ENCODE measurements around the gene MAML1. TPM values are rescaled to one million over a fixed set of nuclear protein-coding genes. Genes with fewer than 3 reads are reported as not detected.
A peak's percentile ranks its signal among the peaks of the same experiment; 100 is the strongest.

MAML1 gene
- total RNA-seq, 2 donors from 2014 or later, result 29.7 TPM

DNA sequence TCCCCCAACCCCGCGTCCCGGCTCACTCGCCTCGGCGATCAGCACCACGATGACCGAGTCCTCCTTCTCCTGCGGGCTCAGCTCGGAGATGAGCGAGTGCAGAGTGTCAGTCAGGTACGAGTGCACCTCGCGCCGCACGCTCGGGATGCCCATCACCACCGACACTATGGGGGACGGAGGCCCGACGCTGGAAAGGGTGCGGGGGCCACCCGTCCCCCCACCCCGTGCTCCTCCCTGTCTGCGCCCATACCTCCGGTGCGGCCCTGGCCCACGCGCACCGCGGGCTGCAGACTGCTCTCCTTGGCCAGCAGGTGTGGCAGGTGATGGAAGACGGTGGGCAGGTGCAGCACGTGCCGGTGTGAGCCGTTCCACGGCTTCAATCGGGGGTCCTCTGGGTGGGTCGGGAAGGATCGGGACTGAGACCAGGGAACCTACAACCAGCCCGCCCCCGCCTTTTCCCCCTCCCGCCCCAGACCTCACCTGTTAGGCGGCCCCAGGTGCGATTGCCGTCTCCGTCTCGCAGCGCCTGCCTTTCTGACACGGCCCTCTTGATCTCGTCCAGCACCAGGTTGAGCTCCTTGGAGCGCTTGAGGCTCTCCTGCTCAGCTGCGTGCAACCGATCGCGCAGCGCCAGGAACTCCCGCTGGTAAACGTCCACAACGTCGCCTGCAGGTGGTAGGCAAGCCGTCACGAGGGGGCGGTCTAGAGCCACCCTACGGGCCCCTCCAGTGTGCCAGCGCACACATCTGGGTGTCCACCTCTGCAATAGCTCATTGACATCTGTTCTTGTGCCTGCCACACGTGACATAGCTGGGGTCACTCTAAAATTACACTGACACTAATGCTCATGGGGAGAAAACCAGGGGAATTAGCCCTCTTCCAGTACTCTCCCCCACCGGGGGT lies 68.9 kb downstream of the MAML1 start:
- Histone ChIP-seq H3K27me3 (no peaks in the 10 kb centered on the region), H3K9ac (ENCODE audit: low read depth in 2 of 2, low read length in 2 of 2) (no peak overlapping the region), H3K4me1 (peaks cover 35% of the 10 kb centered on the region), H3K36me3 (peaks cover 25% of the 10 kb centered on the region), H3K9me3 (no peaks in the 10 kb centered on the region), H3K4me3 (no peak overlapping the region), H3K27ac (no peak overlapping the region)
- intact Hi-C loops (cut with DNase I), result loop anchor here (10.0 kb wide), 1 partner anchor 103 kb away; the partner anchor contains the start of gene TBC1D9B
- peak; percentile 84 for DNase-seq
- TF ChIP-seq, protein P1, sequence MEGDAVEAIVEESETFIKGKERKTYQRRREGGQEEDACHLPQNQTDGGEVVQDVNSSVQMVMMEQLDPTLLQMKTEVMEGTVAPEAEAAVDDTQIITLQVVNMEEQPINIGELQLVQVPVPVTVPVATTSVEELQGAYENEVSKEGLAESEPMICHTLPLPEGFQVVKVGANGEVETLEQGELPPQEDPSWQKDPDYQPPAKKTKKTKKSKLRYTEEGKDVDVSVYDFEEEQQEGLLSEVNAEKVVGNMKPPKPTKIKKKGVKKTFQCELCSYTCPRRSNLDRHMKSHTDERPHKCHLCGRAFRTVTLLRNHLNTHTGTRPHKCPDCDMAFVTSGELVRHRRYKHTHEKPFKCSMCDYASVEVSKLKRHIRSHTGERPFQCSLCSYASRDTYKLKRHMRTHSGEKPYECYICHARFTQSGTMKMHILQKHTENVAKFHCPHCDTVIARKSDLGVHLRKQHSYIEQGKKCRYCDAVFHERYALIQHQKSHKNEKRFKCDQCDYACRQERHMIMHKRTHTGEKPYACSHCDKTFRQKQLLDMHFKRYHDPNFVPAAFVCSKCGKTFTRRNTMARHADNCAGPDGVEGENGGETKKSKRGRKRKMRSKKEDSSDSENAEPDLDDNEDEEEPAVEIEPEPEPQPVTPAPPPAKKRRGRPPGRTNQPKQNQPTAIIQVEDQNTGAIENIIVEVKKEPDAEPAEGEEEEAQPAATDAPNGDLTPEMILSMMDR (IDR thresholded peaks at IDR 0.05), result peak; percentile 65

DNA sequence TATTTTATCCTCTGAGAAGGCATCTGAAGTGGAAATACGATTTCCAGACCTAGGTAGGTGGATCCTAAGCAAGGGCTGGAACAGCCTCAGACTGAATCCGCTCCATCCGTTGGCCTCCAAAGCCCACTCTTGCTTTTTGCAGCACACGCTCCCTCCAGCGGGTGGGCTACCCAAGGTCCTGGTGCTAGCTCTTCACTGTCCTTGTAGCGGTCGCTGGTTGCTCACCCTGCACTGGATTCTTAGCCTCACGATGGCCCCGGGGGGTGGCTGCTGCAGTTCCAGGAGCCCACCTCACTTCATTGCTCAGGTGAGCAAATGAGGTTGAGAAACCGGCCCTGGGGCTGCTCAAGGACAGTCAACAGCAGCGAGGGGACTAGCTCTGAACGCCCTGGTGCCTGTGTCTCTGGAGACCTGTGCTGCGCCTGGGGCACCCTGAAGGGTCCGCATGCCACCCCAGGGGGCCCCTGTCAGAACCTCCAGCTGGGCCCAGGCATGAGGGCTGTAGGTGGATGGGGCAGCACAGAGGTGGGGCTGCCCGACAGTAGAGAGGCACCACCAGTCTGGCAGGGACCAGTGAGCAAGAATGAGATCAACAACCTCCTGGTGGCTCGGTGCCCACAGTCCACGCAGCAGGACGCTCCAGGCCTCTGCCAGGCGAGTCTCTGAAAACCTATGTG lies 69.7 kb downstream of the MAML1 start:
- Histone ChIP-seq H3K27ac (no peak overlapping the region), H3K27me3 (no peaks in the 10 kb centered on the region), H3K9ac (ENCODE audit: low read depth in 2 of 2, low read length in 2 of 2) (peak overlapping the region in 1 of 2 donors; percentile 21), H3K4me1 (peaks cover 35% of the 10 kb centered on the region), H3K9me3 (no peaks in the 10 kb centered on the region), H3K36me3 (peaks cover 25% of the 10 kb centered on the region), H3K4me3 (no peak overlapping the region)
- intact Hi-C loops (cut with DNase I), result loop anchor here (10.0 kb wide), 1 partner anchor 102 kb away; the partner anchor contains the start of gene TBC1D9B
- DNase-seq, result no peak
- TF ChIP-seq, protein P1 (IDR thresholded peaks at IDR 0.05), result no peak

DNA sequence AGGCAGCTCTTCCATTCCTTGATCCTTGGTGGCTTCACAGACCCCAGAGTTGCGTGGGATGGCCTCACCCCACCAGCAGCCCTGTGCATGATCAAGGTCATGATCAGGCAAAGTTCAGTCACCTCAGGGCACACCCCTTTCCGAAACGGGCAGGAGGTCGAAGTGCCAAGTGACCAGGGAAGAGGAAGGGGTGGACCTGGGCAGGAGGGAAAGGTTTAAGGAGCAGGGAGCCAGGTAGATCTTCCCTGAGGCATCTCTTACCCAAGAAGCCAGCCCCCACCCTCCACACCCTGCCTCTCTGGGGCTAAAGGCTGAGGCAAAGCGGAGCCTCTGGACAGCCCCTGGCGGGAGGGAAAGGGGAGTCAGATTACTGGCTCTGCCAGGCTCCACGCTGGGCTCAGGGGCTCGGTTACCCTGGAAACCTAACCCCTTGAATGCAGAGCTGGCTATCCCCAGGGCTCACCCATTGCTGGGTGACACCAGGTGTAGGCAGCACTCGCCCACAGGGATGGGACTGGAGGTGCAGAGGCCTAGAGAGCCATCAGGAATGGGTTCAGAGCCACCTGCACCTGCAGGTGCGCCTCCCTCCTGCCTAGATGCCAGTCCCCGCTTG lies 70.4 kb downstream of the MAML1 start:
- intact Hi-C loops (cut with DNase I), result loop anchor here (10.0 kb wide), 1 partner anchor 102 kb away; the partner anchor contains the start of gene TBC1D9B
- Histone ChIP-seq H3K9me3 (no peaks in the 10 kb centered on the region), H3K36me3 (peaks cover 21% of the 10 kb centered on the region), H3K27me3 (no peaks in the 10 kb centered on the region), H3K27ac (no peak overlapping the region), H3K9ac (ENCODE audit: low read depth in 2 of 2, low read length in 2 of 2) (peak overlapping the region in 1 of 2 donors; percentile 21), H3K4me1 (peaks cover 37% of the 10 kb centered on the region), H3K4me3 (no peak overlapping the region)
- TF ChIP-seq, protein P1 (IDR thresholded peaks at IDR 0.05), result no peak
- peak; percentile 26 for DNase-seq

DNA sequence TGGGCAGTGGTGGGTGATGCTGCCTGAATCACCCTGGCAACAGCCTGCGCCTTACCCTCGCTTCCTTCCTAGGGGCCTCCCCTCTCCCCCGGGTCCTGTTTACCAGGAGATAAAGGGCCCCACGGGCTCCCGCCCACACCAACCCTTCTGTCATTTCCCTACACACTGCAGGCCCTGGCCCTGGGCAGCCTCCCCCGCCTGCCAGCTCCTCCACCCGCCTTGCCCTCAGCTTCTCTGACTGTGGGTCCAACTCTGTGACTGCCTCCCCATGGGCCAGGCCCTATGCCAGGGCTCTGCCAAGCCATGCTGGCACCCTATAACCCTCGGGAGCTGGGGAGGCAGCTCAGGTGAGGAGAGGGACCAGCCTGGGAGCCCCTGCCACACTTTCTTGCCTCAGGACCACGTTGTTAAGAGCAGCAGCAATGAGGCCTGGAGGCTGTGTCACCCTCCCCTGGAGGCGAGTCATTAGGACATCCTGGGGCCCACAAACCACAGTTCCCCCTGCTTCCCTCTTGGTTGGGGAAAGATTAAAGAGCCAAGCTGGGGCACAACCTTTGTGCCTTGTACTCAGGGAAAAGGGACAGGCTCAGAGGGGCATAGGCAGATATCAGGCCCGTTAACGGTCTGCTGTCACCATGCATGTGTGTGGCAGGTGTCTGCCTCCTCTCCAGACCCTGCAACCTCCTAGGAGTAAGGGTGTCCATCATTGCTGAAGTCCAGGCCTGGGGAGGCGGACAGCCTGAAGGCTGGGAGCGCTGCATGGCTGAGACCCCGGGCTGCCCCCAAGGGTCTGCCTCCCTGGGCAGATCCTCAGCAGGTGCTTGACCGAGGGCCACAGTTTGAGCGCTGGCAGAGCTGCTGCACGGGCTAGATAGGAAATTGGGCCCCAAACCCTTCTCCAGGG lies 71.3 kb downstream of the MAML1 start:
- DNase-seq, result peak; percentile 33
- H3K9ac ChIP-seq (ENCODE audit: low read depth in 2 of 2, low read length in 2 of 2), result peak overlapping the region; percentile 27 to 96
- peak overlapping the region; percentile 5 for H3K4me3 ChIP-seq
- TF ChIP-seq, protein P1 (IDR thresholded peaks at IDR 0.05), result no peak
- no peaks in the 10 kb centered on the region for H3K27me3 ChIP-seq
- H3K4me1 ChIP-seq, result peaks cover 39% of the 10 kb centered on the region
- H3K36me3 ChIP-seq, result peaks cover 13% of the 10 kb centered on the region
- intact Hi-C loops (cut with DNase I), result loop anchor here (10.0 kb wide), 1 partner anchor 101 kb away; the partner anchor contains the start of gene TBC1D9B
- H3K27ac ChIP-seq, result peak overlapping the region; percentile 99
- no peaks in the 10 kb centered on the region for H3K9me3 ChIP-seq

Measured in colonic mucosa (tissue), 4 donors.